ENCODE data around the gene INTS3.
"Not testable (repeated sequence)": the region's sequence is repeated elsewhere in the genome, so short reads cannot be mapped to it uniquely, and the experiment has no call there.

INTS3 gene

DNA sequence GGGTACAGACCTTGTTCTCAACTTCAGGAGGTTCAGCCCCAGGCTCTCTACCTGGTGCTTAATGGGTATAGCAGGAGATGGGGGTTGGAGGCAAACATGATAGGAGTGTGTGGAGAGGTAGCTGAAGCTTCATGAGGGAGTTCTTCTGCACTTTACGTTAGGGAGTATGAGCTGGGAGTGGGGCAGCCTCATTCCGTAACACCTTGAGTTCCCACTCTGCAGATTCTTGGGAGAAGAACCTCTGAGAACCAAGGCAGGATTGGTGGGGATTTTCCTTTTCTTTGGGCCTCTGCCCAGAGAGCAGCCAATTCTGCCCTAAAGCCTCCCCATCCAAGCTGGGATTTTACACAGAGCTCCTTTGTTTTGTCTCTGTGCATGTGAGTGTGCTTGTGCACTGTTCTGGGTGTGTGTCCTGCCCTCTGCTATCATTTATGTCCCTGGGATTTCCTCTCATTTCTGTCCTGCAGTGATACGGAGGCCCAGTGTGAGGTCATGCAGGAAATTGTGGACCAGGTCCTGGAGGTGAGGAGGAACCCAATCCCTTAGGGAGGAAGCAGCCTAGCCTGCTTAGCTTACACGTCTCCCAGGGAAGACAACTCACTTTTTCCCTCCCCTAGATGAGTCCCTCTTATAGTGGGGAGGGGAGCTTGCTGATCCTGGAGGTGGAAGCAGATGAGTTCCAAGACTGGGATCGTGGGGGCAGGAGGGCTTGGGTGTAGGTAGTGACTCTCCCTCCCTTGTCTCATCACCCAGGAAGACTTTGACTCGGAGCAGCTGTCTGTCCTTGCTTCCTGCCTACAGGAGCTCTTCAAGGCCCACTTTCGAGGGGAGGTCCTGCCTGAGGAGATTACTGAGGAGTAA lies 35.7 kb downstream of the INTS3 start:
- no peak for DNase-seq (ENCODE audit: low spot score)

- DNase-seq (ENCODE audit: low spot score), result no peak
Measured at GRCh38 chr1:153764310-153764709, 36.5 kb downstream of the INTS3 start.

- not testable (repeated sequence) for DNase-seq (ENCODE audit: low spot score)
Measured at GRCh38 chr1:153766663-153767062, 38.8 kb downstream of the INTS3 start.

DNA sequence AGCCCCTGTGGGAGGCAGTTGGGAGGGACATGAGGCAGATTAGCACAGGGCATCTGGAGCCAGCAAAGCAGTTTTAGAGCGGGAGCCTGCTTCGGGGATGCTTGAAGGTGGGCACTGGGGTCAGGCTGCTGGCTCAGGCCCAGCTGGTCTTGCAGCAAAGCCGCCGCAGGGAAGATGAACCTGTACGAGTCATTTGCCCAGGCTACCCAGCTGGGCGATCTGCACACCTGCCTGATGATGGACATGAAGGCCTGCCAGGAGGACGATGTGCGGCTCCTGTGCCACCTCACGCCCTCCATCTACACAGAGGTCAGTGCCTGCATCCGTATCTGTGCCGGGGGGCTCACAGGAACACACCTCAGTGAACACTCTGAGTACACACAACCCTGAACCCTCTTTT lies 39.7 kb downstream of the INTS3 start:
- no peak for DNase-seq (ENCODE audit: low spot score)

DNA sequence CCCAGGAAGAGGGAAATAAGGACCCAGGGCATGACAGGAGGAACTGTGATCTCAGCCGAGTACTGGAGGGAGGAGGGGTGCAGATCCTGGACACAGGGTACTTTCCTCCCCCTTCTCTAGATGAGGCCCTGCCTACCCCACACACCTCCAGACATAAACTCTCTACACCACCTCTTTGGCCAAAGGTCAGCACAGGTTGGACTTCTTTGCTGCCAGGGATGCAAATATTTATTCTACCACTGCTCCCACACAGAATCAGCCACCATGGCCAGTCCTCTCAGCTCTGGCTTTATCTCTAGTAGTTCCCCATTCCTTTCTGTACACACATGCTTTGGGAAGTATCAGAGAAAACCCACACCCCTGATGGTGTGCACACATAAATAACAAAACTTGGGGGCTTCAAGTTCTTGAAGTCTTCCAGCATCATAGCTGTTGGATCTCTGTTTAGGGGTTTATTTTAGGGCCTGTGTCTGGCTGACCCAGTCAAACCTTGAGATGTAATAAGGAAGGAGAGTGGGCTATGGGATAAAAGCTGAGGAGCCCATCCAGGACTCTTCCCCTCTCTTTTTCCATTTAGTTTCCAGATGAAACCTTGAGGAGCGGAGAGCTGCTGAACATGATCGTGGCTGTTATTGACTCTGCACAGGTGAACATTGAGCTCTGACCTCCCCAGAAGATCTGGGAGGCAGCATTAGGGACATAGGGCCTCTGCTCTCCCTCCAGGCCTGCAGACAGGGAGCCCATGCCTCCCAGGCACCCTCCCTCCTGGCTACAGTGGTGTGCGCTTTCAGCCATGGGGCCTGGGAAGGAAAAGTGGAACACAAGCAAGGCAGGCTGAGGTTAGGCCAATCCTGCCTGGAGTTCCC lies 40.7 kb downstream of the INTS3 start:
- DNase-seq (ENCODE audit: low spot score), result no peak

GRCh38 chr1:153769221-153769620 lies 41.4 kb downstream of the INTS3 start:
- DNase-seq (ENCODE audit: low spot score), result no peak

DNA sequence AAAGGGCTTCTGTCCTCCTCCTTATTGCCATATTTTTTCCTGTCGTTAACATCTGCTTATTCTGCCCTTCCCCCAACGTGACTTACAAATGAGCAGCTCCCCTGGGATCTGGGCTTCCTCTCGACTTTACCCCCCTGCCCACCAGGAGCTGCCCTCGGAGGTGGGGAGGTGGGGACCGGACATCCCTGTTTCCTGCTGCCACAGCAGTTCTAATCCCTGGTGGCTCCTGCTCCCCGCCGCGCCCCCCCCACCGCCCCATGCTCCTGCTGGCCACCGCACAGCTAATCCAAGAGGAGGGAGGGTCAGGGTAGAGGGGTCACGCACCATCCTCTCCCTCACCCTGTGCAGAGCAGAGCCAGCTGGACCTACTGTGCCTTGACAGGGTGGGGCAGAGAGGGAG lies 42.9 kb downstream of the INTS3 start:
- DNase-seq (ENCODE audit: low spot score), result no peak

DNA sequence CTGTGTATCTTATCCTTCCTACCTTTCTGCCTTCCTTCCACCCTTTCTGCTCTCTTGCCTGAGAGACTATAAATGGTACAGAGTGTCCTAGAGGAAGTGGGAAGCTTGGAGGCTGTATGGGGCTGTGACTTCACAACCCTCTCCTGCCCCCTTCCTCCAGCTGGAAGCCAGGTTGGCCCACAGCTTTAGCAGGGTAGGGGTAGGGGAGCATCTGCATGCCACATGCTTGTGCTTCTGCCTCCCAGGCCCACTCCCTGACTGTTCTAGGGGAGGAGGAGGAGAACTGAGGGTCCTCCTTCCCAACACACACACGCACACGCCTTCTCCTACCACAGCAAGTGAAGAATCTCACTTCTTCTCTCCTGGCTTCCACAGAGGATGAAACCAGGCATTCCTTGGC lies 43.4 kb downstream of the INTS3 start:
- DNase-seq (ENCODE audit: low spot score), result no peak

DNA sequence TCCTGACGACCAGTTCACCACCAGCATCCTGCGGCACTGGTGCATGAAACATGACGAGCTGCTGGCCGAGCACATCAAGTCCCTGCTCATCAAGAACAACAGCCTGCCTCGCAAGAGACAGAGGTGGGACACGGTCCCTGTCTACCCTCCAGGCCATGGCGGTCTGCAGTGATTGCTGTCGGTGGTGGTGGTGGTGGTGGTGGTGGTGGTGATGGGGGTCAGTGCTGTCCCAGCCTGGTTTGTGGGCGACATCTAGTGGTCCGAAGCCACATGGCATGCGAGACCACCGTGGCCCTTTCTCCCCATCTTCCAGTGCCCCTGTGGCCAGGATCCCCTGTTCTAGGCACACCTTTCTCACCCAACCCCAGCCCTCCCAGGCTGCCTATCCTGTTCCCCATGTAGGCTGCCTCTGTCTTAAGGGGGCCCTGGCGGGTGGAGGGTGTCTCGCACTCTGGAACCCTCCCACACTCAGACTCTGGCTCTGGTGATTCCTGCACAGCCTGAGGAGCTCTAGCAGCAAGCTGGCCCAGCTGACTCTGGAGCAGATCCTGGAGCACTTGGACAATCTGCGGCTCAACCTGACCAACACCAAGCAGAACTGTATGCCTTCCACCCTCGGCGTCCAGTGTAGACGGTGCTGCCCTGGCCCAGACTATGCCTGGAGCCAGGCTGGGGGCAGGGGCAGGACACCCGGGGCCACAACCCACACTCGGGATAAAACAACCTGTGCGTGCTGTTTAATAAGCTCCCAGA lies 44.2 kb downstream of the INTS3 start:
- DNase-seq (ENCODE audit: low spot score), result no peak

GRCh38 chr1:153773096-153773921 lies 45.5 kb downstream of the INTS3 start:
- DNase-seq (ENCODE audit: low spot score), result no peak

DNA sequence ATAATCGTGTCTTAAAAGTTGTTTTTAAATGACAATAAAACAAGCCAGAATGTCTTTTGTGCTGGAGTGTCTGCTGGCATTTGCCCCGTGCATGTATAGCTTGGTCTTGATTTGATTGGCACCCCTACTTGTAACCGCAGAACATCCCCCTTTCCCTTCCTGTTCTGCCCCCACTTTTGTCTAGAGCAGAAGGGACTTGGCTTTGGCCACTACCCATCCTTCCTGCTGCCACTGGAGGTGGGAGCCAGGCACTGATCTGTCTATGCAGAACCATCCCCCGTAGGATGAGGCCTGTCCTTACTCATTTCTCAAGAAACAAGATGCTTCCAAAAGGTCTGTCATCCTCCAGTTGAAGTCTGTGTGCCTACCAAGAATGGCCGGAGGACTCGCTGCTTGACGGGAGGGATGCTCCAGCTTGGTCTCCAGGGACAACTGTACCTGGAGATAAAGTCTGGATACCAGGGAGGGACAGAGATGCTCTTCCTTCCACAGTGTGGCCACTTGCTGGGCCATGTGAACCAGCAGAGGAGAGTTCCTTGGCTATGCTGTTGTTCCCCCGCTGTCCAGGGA lies 46.3 kb downstream of the INTS3 start:
- no peak for DNase-seq (ENCODE audit: low spot score)

- peak; percentile 15 for DNase-seq (ENCODE audit: low spot score)
Measured at GRCh38 chr1:153774780-153775457, 47.1 kb downstream of the INTS3 start, which contains the start of gene SLC27A3. Gene SLC27A3, plus strand, starts transcription at chr1:153775407. Its CDS starts 91 bp downstream, at chr1:153775498.

DNA sequence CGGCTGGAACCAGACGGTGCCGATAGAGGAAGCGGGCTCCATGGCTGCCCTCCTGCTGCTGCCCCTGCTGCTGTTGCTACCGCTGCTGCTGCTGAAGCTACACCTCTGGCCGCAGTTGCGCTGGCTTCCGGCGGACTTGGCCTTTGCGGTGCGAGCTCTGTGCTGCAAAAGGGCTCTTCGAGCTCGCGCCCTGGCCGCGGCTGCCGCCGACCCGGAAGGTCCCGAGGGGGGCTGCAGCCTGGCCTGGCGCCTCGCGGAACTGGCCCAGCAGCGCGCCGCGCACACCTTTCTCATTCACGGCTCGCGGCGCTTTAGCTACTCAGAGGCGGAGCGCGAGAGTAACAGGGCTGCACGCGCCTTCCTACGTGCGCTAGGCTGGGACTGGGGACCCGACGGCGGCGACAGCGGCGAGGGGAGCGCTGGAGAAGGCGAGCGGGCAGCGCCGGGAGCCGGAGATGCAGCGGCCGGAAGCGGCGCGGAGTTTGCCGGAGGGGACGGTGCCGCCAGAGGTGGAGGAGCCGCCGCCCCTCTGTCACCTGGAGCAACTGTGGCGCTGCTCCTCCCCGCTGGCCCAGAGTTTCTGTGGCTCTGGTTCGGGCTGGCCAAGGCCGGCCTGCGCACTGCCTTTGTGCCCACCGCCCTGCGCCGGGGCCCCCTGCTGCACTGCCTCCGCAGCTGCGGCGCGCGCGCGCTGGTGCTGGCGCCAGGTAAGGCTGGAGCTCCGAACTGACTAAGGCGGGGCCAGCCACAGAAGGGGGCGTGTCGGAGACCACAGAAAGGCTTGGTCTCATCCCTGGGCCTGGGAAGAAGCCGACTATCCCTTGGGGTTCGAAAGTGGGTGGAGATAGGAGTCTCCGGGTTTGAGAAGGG lies 47.8 kb downstream of the INTS3 start:
- DNase-seq (ENCODE audit: low spot score), result peak; percentile 61

- DNase-seq (ENCODE audit: low spot score), result no peak
Measured at GRCh38 chr1:153776352-153776751, 48.5 kb downstream of the INTS3 start.

DNA sequence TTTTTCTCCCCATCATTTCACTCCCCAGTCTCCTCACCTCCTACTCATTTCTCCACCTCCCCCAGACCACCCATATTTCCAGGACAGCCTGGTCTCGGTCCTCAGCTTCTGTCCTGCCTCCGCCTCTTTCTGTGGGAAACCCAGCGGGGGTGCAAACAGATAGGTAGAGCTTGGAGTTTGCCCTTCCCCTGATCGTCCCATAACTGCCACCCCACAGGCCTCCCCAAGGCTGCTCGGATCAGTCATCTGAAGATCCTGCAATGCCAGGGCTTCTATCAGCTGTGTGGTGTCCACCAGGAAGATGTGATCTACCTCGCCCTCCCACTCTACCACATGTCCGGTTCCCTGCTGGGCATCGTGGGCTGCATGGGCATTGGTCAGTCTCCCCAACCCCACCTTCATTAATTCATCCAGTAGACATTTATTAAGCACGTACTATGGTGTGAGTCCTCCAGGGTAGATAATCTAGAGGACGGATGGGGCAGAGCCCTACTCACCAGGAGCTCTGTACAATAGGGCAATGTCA lies 49.1 kb downstream of the INTS3 start:
- DNase-seq (ENCODE audit: low spot score), result no peak

DNA sequence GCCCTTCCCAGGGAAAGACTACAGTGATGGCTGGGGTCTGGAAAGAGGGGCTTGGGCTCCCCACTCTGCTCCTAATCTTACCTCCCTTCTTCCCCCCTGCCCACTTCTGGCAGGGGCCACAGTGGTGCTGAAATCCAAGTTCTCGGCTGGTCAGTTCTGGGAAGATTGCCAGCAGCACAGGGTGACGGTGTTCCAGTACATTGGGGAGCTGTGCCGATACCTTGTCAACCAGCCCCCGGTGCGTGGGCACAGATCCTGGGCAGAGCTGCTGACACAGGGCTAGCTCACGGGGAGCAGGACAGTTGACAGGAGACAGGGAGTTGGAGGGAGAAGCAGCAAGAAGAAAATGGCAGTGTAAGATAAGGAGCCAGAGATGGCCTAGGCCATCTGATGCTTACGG lies 49.8 kb downstream of the INTS3 start:
- no peak for DNase-seq (ENCODE audit: low spot score)

DNA sequence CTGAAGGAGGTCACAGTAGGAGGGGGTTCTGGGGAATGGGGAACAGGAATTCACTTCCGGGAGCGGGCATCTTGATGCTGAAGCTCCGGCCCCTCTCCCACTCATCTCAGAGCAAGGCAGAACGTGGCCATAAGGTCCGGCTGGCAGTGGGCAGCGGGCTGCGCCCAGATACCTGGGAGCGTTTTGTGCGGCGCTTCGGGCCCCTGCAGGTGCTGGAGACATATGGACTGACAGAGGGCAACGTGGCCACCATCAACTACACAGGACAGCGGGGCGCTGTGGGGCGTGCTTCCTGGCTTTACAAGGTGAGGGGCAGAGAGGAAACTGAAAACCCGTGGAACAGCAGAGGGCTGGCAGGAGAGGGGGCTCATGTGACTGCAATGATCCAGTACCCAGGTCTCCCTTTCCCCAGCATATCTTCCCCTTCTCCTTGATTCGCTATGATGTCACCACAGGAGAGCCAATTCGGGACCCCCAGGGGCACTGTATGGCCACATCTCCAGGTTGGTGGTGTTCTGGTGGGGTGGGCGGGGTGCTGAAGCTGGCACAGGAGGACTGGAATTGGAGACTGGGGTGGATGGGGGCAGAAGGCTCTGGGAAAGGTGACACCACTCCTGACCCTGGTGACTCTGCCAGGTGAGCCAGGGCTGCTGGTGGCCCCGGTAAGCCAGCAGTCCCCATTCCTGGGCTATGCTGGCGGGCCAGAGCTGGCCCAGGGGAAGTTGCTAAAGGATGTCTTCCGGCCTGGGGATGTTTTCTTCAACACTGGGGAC lies 50.4 kb downstream of the INTS3 start:
- DNase-seq (ENCODE audit: low spot score), result no peak

- no peak for DNase-seq (ENCODE audit: low spot score)
Measured at GRCh38 chr1:153778824-153779519, 51.1 kb downstream of the INTS3 start.
